IgD-negative memory B cell (primary cell): ENCODE results near the gene CSNK1A1. TPM values are rescaled to one million over a fixed set of nuclear protein-coding genes. Genes with fewer than 3 reads are reported as not detected.
A peak's percentile ranks its signal among the peaks of the same experiment; 100 is the strongest.
"Not testable (repeated sequence)": the region's sequence is repeated elsewhere in the genome, so short reads cannot be mapped to it uniquely, and the experiment has no call there.

Source experiments
- H3K27ac Mint-ChIP-seq, 3 donors: one replicate each; pipeline ENCODE4 v1.8.0; 2020 to 2022; ENCODE audit warnings: mild to moderate bottlenecking in 3 of 3, mixed read lengths in 3 of 3, moderate library complexity in 1 of 3
- H3K27me3 Mint-ChIP-seq: one replicate; pipeline ENCODE4 v1.8.0; 2021; ENCODE audit warnings: mixed read lengths
- H3K36me3 Mint-ChIP-seq: one replicate; pipeline ENCODE4 v1.8.0; 2020; ENCODE audit warnings: mild to moderate bottlenecking, mixed read lengths
- H3K4me1 Mint-ChIP-seq, 3 donors: one replicate each; pipeline ENCODE4 v1.8.0; 2020 to 2022; ENCODE audit warnings: mixed read lengths in 3 of 3, mild to moderate bottlenecking in 1 of 3
- H3K4me3 Mint-ChIP-seq, 4 donors: one replicate each; pipeline ENCODE4 v1.8.0; 2020 to 2022; ENCODE audit warnings: mild to moderate bottlenecking in 4 of 4, mixed read lengths in 4 of 4, moderate library complexity in 3 of 4
- H3K9me3 Mint-ChIP-seq, 3 donors: one replicate each; pipeline ENCODE4 v1.8.0; 2020 to 2021; ENCODE audit warnings: mixed read lengths in 3 of 3, mild to moderate bottlenecking in 1 of 3
- polyA plus RNA-seq: library from polyadenylated mRNA; unstranded; fragments of 300-500 nt; fragmentation: Illumina TruSeq; gene quantifications from one replicate; pipeline ENCODE4 v1.2.3, GENCODE V29; 2021

The CSNK1A1 gene
- polyA plus RNA-seq, 1 donor from 2014 or later: 124 TPM

GRCh38 chr5:149552038-149552494, 827 bp upstream of the CSNK1A1 start:
- Mint-ChIP-seq H3K4me1 (peaks cover 17 to 28% (median 18%) of the 10 kb centered on the region in 3 donors), H3K27me3 (no peaks in the 10 kb centered on the region), H3K9me3 (no peaks in the 10 kb centered on the region), H3K4me3 (peak overlapping the region; percentile 92 to 99 (median 98)), H3K27ac (peak overlapping the region; percentile 94 to 99 (median 97)), H3K36me3 (peaks cover 4% of the 10 kb centered on the region)

- Mint-ChIP-seq H3K9me3 (no peaks in the 10 kb centered on the region), H3K4me1 (peaks cover 23 to 34% (median 25%) of the 10 kb centered on the region in 3 donors), H3K27me3 (no peaks in the 10 kb centered on the region), H3K36me3 (peaks cover 2% of the 10 kb centered on the region), H3K4me3 (peak overlapping the region; percentile 92 to 99 (median 98)), H3K27ac (peak overlapping the region; percentile 94 to 99 (median 97))
Observed at GRCh38 chr5:149550594-149551226, 529 bp downstream of the CSNK1A1 start.

- H3K4me1 Mint-ChIP-seq: peaks cover 25 to 34% (median 27%) of the 10 kb centered on the region in 3 donors
- H3K27ac Mint-ChIP-seq: peak overlapping the region; percentile 94 to 99 (median 97)
- no peaks in the 10 kb centered on the region for H3K36me3 Mint-ChIP-seq
Observed at GRCh38 chr5:149550268-149550583, 1.0 kb downstream of the CSNK1A1 start.

GRCh38 chr5:149549461-149550267, 1.6 kb downstream of the CSNK1A1 start:
- no peaks in the 10 kb centered on the region for H3K36me3 Mint-ChIP-seq
- peak overlapping the region; percentile 92 to 99 (median 98) for H3K4me3 Mint-ChIP-seq
- H3K4me1 Mint-ChIP-seq: peaks cover 25 to 34% (median 29%) of the 10 kb centered on the region in 3 donors
- no peaks in the 10 kb centered on the region for H3K27me3 Mint-ChIP-seq
- H3K9me3 Mint-ChIP-seq: no peaks in the 10 kb centered on the region
- H3K27ac Mint-ChIP-seq: peak overlapping the region; percentile 94 to 99 (median 97)

More at GRCh38 chr5:149550268-149550583, 1.0 kb downstream of the CSNK1A1 start:
- Mint-ChIP-seq H3K9me3 (no peaks in the 10 kb centered on the region), H3K4me3 (peak overlapping the region; percentile 92 to 99 (median 98)), H3K27me3 (no peaks in the 10 kb centered on the region)

GRCh38 chr5:149546974-149547373, 4.3 kb downstream of the CSNK1A1 start:
- peak overlapping the region in 3 of 4 donors; percentile 2 to 67 (median 23) for H3K4me3 Mint-ChIP-seq
- no peaks in the 10 kb centered on the region for H3K36me3 Mint-ChIP-seq
- H3K9me3 Mint-ChIP-seq: no peaks in the 10 kb centered on the region
- no peaks in the 10 kb centered on the region for H3K27me3 Mint-ChIP-seq
- H3K4me1 Mint-ChIP-seq: peaks cover 33 to 44% (median 38%) of the 10 kb centered on the region in 3 donors
- H3K27ac Mint-ChIP-seq: peak overlapping the region in 1 of 3 donors; percentile 67

- Mint-ChIP-seq H3K27me3 (no peaks in the 10 kb centered on the region), H3K27ac (no peak overlapping the region), H3K4me1 (peaks cover 37 to 44% (median 42%) of the 10 kb centered on the region in 3 donors), H3K9me3 (no peaks in the 10 kb centered on the region), H3K36me3 (no peaks in the 10 kb centered on the region), H3K4me3 (no peak overlapping the region)
Observed at GRCh38 chr5:149545327-149545726, 5.9 kb downstream of the CSNK1A1 start.

- Mint-ChIP-seq H3K27ac (peak overlapping the region in 2 of 3 donors; percentile 59 to 69), H3K4me3 (peak overlapping the region in 2 of 4 donors; percentile 14 to 43), H3K36me3 (no peaks in the 10 kb centered on the region), H3K4me1 (peaks cover 38 to 43% (median 40%) of the 10 kb centered on the region in 3 donors), H3K27me3 (no peaks in the 10 kb centered on the region), H3K9me3 (no peaks in the 10 kb centered on the region)
Observed at GRCh38 chr5:149544028-149544420, 7.2 kb downstream of the CSNK1A1 start.

GRCh38 chr5:149543361-149544027, 7.7 kb downstream of the CSNK1A1 start:
- Mint-ChIP-seq H3K27ac (peak overlapping the region; percentile 59 to 69 (median 64)), H3K27me3 (no peaks in the 10 kb centered on the region), H3K4me1 (peaks cover 35 to 40% (median 37%) of the 10 kb centered on the region in 3 donors), H3K4me3 (peak overlapping the region in 2 of 4 donors; percentile 14 to 29), H3K9me3 (no peaks in the 10 kb centered on the region), H3K36me3 (no peaks in the 10 kb centered on the region)

- no peak overlapping the region for H3K27ac Mint-ChIP-seq
- peaks cover 4% of the 10 kb centered on the region for H3K36me3 Mint-ChIP-seq
- no peak overlapping the region for H3K4me3 Mint-ChIP-seq
- no peaks in the 10 kb centered on the region for H3K27me3 Mint-ChIP-seq
- H3K9me3 Mint-ChIP-seq: no peaks in the 10 kb centered on the region
- peaks cover 35 to 42% (median 38%) of the 10 kb centered on the region in 3 donors for H3K4me1 Mint-ChIP-seq
Observed at GRCh38 chr5:149541893-149542292, 9.3 kb downstream of the CSNK1A1 start.

- Mint-ChIP-seq H3K27ac (peak overlapping the region in 2 of 3 donors; percentile 32 to 35), H3K27me3 (no peaks in the 10 kb centered on the region), H3K4me3 (peak overlapping the region in 1 of 4 donors; percentile 68), H3K4me1 (peaks cover 40 to 47% (median 45%) of the 10 kb centered on the region in 3 donors), H3K9me3 (no peaks in the 10 kb centered on the region), H3K36me3 (peaks cover 4% of the 10 kb centered on the region)
Observed at GRCh38 chr5:149540089-149540488, 11.2 kb downstream of the CSNK1A1 start.

- H3K4me1 Mint-ChIP-seq: peaks cover 42 to 54% (median 53%) of the 10 kb centered on the region in 3 donors
- no peaks in the 10 kb centered on the region for H3K27me3 Mint-ChIP-seq
- H3K36me3 Mint-ChIP-seq: peaks cover 4% of the 10 kb centered on the region
- peak overlapping the region in 1 of 3 donors; percentile 27 for H3K27ac Mint-ChIP-seq
- peak overlapping the region in 2 of 4 donors; percentile 31 to 70 for H3K4me3 Mint-ChIP-seq
- no peaks in the 10 kb centered on the region for H3K9me3 Mint-ChIP-seq
Observed at GRCh38 chr5:149537374-149537975, 13.8 kb downstream of the CSNK1A1 start.

GRCh38 chr5:149535787-149536186, 15.5 kb downstream of the CSNK1A1 start:
- H3K36me3 Mint-ChIP-seq, H3K4me3 Mint-ChIP-seq, H3K27me3 Mint-ChIP-seq, H3K9me3 Mint-ChIP-seq: not testable (repeated sequence)
- H3K27ac Mint-ChIP-seq: peak overlapping the region in 1 of 3 donors; percentile 57
- peaks cover 44 to 55% (median 52%) of the 10 kb centered on the region in 3 donors for H3K4me1 Mint-ChIP-seq

GRCh38 chr5:149532413-149532812, 18.8 kb downstream of the CSNK1A1 start:
- peaks cover 54 to 67% (median 64%) of the 10 kb centered on the region in 3 donors for H3K4me1 Mint-ChIP-seq
- H3K9me3 Mint-ChIP-seq: no peaks in the 10 kb centered on the region
- H3K36me3 Mint-ChIP-seq: peaks cover under 1% of the 10 kb centered on the region
- no peak overlapping the region for H3K27ac Mint-ChIP-seq
- H3K27me3 Mint-ChIP-seq: no peaks in the 10 kb centered on the region
- no peak overlapping the region for H3K4me3 Mint-ChIP-seq

- Mint-ChIP-seq H3K4me3 (no peak overlapping the region), H3K36me3 (no peaks in the 10 kb centered on the region), H3K9me3 (no peaks in the 10 kb centered on the region), H3K27me3 (no peaks in the 10 kb centered on the region), H3K4me1 (peaks cover 46 to 70% (median 62%) of the 10 kb centered on the region in 3 donors), H3K27ac (peak overlapping the region in 1 of 3 donors; percentile 54)
Observed at GRCh38 chr5:149529463-149529862, 21.8 kb downstream of the CSNK1A1 start.
